HG03558 (cell line): Measurements from ENCODE around the gene CORO2B.

Experiments used
- ATAC-seq: cut with Tn5 transposase; IDR thresholded peaks from one replicate; pipeline ENCODE4 v1.9.1; 2021; ENCODE audit warnings: moderate number of reproducible peaks; ENCODE audit not compliant: unreplicated experiment; ENCODE audit errors: extremely low read depth

Gene CORO2B

DNA sequence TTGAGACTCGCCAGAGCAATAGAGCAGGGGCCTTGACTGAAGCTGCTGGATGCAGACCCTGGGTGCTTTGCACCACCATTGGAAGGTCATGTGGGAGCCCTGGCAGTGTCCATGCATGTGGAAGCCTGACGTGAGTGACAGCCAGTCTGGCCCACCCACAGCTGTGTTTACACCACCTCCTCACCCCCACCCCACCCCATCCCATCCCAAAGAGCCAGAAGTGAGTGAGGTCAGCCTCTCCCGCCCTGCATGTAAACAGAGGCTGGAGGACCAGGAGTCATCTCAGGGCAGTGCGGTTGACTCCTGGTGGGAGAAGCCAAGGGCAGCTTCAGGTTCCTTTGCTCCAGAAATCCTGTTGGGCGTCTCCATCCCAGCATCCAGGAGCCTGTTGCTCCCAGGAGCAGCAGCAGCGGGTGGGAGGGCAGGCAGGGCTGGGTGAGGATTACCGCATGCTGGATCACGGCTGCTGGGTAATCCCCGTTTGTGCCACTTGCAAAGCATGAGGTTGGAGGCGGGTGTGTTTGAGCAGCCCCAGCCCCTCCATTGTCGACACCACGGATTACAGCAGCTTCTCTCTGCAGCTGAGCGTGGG is 44.6 kb downstream of the CORO2B start:
- ATAC-seq: no peak

DNA sequence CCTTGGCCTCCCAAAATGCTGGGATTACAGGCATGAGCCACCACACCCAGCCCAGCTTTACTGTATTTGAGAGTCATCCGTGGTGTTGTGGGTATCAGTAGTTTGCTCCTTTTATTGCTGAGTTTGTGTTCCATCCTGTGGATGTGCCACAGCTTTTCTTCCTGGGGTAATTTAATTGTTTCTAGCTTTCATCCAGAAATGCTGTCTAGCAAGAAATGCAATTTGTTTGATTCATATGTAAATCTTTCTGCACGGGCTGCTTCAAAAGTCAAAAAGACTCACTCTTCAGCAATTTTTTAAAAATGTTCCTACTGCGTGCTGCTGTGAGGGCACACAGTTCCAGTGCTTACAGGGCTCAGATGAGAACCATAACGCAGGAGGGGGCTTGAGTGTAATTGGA is 47.1 kb downstream of the CORO2B start:
- ATAC-seq: no peak

DNA sequence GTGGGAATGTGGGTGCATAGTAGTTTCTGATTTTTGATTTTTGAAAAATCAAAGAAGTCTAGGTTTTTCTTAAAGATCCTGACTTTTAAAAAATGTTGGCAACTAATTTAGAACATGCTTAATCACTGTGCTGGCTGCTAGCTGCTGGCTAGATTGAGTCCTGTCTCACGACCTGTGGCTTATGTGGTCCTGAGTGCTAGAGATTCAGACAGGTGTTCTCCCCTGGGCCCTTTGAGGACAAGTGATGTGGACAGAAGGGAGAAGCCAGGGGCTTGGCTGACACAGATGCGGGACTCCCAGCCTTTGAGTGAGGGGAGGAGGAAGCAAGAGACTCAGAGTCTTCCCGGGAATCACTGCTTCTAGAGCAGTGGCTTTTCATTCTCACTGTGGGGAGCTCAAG is 47.5 kb downstream of the CORO2B start:
- no peak for ATAC-seq

DNA sequence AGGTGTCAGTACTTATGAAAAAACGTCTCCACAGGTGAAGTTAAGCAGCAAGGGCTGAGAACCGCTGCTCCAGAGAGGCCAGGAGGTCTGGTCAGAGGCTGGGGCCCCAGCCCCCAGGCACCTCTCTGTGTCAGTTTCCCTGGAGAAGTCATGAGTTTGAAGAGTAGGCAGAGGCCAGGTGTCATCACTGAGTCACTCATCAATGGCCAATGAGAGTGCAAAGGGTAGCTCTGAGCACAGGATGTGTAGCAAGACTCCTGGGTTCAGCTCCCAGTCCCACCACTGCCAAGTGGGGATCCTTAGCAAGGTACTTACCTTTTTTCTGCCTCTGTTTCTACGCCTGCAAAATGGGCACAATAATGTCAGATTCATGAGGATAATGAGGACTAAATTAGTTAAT is 47.9 kb downstream of the CORO2B start:
- no peak for ATAC-seq

DNA sequence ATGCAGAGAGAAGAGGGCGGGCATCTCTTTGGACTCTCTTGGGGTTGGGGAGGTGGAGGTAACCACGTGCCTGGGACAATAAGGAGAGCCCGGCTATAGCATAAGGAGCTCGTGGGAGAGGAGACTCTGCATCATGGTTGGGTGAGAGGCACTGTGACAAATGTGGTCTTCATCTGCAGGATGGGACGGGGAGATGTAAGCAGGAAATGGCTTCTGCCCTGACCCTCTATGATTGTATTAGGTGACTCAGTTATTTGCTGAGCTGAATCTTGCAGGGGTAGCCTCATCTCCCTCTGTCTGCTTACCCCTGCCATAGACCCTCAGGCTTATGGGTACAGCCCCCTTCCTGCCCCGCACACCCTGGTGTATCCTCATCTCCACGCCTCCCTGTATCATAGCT is 48.7 kb downstream of the CORO2B start:
- no peak for ATAC-seq

DNA sequence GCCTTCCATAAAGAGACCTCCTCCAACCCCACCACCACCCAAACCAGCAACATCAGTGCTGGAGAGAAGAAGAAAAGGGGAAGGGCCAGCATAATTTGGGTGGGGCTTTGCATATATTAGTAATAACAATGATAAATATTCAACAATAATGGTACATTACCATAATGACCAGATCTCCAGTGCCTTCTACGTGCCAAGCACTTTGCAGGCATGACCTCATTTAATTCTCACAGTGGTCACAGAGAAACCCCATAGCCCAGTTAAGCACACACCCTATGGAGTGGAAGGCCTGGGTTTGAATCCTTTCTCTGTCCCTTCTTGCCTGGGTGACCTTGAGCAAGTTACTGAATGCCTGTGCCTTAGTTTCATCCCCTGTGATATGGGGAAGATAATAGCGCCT is 49.2 kb downstream of the CORO2B start:
- no peak for ATAC-seq

DNA sequence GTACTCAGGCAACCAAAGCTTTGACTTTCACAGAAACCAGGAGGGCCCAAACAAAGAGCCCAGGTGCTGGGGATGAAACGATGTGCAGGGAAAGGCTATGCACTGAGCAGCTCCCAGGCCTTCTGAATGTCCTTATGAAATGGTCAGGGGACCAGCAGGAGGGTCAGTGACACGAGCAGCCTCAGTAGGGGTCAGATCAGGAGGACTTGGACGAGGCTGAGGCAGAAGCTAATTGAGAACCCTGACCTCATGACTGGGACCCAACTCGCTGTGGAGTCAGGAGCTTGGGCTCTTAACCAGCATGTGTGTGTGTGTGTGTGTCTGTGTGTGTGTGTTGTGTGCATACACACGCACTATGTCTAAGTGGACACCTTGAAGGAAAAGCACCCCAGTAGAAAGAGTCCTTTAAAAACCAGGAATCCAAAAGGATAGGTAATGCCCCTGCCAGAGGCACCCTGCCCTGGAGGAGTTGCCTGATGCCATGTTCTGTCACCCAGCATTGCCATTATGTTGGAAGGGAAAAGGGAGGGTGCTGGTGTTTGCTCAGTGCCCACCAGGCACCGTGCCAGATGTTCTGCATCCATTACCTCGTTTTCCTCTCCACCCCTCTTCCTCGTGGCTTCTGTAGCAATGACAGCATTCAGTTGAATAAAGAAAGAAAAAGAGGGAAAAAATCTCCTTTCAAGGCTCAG is 50.9 kb downstream of the CORO2B start:
- ATAC-seq: no peak

DNA sequence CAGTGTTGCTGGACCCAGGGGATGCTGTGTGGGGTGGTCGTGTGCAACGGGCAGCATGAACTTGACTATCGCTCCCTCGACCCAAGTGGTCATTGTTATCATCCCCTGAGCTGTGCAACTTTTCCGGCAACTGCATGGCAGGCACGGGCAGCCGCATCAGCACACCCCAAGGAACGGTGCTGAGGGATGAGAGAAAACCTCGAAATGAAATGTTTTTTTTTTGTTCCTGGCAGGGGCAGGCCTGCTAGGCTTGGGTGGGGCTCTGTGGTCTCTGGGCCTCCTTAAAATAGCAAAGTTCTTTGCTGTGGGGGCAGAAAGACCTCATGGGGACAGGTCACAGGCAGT is 51.4 kb downstream of the CORO2B start:
- ATAC-seq: no peak

DNA sequence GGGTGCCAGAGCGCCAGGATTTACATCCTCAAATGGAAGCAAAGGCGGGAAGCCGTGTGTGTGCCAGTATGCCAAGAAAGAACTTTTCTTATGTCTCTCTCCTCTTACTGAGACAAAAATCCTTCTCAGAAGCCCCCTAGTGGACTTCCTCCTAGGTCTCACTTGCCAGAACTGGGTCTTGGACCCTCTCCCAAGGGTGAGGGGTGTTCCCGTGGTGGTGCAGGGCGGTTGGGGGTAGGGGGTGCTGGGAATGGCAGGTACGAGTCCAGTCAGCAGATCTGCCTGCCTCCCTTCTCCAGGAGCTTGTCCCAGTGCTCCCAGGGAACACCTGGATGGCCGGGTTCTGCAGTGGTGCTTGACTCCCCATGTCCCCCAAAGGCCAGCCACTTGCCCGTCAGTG is 52.0 kb downstream of the CORO2B start:
- ATAC-seq: no peak

DNA sequence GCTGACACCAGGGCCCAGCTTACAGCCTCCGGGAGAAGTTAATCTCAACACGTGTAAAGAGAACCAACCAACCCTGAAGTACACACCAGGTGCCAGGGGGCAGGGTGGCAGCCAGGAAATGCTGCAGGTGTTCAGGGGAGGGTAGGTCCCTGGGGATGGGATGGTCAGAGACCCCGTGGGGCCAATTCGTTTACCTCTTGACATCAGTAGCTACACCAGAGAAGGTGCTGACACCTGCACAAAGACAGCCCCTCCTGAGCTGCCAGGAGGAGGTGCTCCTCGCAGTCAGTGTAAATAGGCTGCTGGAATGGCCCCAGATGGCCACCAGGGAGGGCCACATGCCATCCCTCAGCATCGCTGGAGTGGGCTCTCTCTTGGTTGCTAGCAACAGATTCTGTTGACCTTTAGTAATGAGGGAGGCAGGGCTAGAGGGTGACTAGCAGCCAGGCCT is 52.8 kb downstream of the CORO2B start:
- no peak for ATAC-seq

DNA sequence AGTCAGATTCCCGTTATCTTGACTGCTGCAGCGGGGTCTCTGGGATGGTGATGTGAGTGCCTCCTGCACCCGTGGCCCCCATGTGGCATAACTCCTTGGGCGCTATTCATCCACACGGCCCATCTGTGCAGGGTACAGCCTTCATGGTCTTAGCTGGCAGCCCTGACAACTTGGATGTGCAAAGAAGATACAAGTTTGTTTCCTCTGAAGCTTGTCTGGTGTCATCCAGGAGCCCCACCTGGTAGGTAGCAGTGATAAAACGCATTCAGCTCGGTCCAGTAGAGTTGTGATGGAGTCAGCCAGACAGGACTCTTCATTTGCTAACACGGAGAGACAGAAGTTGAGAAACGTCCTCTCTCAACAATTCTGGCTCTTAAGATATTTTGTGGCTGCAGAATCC is 53.3 kb downstream of the CORO2B start:
- ATAC-seq: no peak

DNA sequence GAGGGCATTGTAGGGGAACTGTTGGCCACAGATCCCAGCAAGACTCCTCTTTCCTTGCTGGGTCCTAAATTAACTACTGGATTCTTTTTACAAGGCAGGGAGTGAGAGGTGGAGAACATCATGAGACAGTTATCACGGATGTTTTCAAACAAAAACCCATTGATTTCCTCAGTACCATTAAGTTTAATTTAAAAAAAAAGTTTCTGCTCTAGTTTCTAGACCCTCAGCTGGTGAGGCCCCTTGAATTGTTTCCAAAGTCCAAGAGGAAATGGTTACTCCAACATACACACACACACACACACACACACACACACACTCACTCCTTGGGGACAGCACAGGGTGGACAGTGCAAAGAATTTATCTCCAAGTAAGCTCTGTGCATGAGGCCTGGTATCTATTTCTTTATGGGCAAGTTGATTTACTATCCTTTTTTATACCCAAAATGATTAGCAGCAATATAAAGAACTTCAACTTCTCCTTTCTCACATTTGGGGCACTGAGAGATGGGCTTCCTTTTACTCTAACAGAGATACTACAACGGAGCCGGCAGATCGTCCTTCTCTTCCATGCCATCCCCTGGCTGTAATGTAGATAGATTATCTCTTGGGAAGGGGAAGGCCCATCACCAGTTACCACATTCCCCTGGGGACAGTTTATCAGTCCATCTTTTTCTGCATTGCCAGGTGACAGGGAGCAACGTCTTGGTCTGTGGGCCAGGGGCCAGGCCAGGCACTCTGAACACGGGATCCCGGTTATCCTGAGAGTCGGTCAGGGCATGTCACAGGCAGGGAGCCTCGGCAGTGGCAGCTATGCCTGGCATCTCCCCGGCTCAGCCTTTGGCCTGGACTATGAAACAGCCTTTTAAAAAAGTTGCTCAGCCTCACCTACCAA is 54.7 kb downstream of the CORO2B start:
- ATAC-seq: no peak

DNA sequence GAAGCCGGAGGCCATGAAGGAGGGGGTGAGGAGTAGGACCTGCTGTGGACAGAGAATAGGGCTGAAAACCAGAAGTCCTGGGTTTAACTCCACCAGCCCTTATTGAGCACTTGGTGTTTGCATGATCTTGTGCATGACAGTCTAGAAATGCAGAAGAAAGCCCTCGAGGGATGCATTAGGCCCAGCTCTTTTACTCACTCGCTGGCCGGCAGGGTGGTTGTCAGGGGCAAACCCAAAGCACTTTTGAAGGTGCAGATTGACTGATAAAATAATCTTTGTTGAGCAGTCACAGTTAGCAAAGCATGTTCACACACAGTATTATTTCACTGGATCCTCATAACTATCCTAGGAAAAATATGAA is 55.3 kb downstream of the CORO2B start:
- no peak for ATAC-seq

DNA sequence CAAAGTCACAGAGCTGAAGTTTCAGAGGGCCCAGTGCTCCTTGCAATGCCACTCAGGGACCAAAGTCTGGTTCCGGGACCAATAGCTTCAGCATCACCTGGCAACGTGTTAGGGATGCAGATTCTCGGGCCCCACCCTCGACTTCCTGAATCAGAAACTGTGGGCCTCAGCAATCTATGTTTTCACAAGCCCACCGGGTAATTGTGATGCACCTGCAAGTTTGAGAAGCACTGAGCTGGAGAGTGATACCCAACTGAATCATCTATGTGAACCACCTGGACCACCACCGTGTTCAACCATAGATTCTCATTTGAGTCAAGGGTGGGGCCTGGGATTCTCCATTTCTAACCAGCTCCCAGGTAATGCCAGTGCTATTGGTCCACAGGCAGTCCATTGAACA is 55.7 kb downstream of the CORO2B start:
- ATAC-seq: no peak

DNA sequence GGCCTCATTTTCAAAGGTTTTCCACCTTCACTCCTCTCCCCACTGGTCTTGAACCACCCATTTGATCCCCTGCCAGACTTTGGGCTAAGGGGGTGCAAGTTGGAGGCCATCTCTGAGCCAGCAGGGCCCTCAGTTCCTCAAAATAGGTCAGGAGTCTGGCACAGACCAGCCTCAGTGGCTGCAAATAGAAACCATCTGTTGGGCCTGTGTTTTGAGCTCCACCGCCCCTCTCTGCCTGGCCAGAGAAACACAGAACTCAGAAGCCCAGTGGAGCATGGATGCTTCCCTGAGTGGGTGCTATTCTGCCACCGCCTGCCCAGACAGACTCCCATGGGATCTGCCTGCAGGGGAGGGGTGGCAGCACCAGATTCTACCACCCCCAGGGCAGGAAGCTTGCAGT is 56.3 kb downstream of the CORO2B start:
- ATAC-seq: no peak

DNA sequence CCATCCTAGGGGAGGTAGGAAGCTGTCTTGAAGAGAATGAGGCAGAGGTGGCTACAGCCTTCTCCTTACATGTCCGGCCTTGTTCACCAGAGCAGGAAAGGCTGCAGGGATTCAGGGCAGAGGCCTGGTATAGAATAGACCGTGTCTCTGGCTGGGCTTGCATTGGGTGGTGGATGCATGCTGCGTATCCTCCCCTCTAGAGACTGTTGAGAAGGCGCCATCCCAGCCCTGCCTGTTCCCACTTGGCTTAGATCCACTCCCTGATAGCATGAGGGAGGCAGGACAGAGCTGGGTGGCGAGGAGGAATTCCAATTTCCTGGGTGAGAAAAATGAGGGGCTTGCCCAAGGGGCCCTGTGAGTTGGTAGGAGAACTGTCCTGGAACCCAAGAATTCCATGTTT is 57.5 kb downstream of the CORO2B start:
- ATAC-seq: no peak

DNA sequence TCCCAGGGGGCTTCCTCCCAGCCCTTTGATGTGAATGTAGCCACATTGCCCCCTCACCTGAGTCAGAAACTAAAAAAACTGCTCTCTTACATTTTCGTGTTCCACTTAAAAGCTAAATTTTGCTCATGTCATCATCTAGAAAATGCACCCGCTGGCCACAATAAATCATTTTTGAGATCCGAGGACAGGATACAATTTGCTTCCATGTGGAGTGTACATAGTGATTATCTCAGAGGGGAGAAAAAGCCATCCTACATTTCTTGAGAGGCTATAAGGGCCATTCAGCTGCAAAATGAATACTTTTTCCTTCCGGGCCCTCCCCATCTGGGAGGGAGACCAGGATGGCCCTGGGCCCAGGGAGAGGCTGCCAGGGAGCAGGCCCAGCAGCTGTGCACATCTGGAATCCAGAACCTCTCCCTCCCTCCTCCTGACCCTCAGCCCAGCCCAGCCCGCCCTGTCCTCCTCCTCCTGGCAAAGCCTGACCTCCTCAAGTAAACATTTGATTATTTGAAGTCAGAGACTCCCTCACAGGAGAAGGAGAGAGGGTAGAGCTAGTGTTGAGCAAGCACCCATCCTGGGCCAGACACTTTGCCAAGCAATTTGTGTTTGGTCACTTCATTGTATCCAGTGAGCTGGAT is 59.1 kb downstream of the CORO2B start:
- no peak for ATAC-seq

DNA sequence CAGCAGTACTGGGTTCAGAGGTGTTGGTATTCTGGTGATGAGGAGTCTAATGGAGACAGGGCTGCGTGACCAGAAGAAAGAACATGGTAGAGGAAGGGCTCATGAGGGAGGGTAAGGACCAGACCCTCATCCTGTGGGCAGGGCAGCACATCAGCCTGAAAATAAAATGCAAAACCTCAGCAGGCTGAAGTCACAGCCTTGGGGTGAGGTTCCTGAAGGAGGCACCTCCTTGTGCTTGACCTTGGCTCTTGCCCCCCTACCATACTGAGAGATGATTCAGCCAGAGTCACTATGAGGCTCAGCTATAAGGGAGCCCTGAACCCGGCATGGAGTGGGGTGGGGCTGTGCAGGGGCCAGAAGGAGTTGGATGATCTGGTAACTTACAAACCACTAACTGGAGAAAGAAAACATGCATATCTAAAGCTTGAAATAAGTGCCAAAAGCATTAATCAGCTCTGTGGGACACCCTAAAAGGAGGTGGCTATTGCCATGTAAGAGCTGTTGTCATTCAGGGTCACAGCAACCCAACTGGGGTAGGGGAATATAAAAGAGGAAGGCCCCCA is 60.2 kb downstream of the CORO2B start:
- ATAC-seq: no peak

DNA sequence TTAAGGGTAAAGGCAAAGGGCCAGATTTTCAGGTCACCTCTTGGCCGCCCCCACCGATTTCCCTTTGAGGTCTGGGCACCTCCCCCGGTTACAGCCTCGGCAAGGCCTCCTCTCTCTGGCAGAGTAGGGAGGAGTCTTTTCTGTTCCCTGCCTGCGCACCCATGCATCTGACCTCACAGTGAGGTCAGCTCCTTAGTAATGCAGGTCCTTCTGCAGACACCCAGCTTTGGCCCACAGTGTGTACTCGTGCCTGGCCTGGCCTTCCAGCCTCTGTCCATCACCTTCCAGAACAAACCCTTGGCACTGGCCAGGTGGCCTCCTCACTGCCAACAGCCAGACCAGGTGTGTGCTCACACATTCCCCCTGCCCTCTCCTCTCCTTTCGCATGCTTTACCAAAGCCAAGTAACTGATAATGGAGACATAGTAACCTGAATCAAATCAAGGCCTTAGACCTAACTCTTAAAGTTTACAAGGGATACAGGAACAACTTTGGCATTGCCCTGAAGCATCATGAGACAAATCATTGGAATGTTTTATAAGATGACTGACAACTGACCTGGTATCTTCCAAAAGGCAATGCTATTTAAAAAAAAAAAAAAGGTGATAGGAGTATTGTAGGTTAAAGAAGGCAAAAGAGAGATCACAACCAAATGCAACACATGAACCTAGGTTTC is 61.3 kb downstream of the CORO2B start:
- no peak for ATAC-seq

DNA sequence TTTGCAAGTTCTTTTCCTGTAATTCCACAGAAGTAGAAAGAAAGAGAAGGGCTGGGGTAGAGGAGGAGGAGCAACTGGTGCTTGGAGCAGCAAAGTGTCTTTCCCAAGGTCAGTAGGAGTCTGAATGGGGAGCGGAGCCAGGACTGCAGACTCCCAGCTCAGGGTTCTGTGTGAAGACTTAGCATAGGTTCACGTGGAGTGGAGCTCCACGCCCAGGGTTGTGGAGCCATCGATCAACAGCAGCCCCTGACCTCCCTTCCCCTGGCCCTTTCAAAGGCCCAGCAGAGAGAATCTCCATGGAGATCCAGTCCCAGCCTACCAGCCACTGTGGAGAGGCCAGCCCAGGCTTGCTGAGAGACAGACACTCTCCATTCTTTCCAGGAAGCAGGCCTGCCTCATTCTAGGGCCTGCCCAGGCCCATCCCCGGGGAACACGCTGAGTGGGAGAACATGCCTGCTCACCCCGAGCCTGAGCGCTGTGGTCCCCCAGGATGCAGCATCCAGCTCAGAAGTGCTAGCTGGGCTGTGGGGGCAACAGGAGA is 62.1 kb downstream of the CORO2B start:
- no peak for ATAC-seq
